Activated naive CD8-positive, alpha-beta T cell (primary cell): Measurements from ENCODE around the gene TAS1R3.
A peak's percentile ranks its signal among the peaks of the same experiment; 100 is the strongest.

Experiments
- H3K27ac Mint-ChIP-seq: one replicate; pipeline ENCODE4 v1.8.0; 2021; ENCODE audit warnings: mixed read lengths
- H3K27me3 Mint-ChIP-seq: one replicate; pipeline ENCODE4 v1.8.0; 2021; ENCODE audit warnings: mixed read lengths
- H3K36me3 Mint-ChIP-seq: one replicate; pipeline ENCODE4 v1.8.0; 2021; ENCODE audit warnings: mixed read lengths
- H3K4me1 Mint-ChIP-seq: one replicate; pipeline ENCODE4 v1.8.0; 2021; ENCODE audit warnings: low read depth, mixed read lengths
- H3K4me3 Mint-ChIP-seq: one replicate; pipeline ENCODE4 v1.8.0; 2021; ENCODE audit warnings: mild to moderate bottlenecking, mixed read lengths
- H3K9me3 Mint-ChIP-seq: one replicate; pipeline ENCODE4 v1.8.0; 2021; ENCODE audit warnings: low read depth, mixed read lengths

Gene TAS1R3

DNA sequence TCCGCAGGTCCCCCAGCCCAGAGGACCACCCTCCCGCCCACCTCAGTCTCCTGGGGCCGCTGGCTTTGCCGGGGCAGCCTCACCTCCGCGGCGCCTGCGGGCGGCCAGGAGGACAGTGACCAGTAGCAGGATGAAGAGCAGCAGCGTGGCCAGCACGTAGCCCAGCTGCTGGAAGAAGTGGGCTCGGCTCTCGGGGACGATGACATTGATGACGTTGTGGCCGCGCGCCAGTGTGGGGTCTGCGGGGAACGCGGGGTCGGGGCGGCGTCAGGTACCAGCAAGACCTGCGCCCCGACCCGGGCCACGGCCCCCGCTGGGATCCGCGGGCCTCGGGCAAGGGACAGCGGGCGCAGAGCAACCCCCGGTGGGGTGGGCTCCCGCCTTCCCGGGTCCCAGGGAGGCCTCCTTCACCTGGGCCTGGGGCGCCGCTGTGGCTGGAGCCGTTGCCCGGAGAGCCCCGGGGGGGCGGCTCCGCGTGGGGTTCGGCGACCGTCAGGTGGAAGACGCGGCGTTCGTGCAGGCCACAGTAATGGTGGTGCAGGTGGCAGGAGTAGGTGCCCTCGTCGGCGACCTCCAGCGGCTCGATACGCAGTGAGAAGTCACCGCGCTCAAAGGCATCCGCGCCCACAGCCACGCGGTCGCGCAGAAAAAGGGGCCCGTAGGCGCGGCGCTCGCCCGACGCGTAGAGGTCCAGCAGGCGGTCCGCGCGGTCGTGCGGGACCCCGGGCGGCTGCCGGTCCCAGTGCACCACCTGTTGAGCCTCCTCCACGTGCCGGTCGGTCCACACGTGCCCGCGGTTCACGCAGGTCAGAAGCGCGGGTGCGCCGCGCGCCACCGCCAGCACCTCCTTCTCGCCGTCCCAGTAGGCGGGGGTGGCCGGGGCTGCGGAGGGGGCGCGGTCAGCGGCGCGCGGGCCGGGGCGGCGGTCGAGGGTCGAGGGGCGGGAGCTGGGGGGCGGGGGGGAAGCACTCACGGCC is 23.5 kb downstream of the TAS1R3 start:
- H3K4me1 Mint-ChIP-seq, result peaks cover 21% of the 10 kb centered on the region
- no peaks in the 10 kb centered on the region for H3K9me3 Mint-ChIP-seq
- peaks cover 2% of the 10 kb centered on the region for H3K27me3 Mint-ChIP-seq
- no peak overlapping the region for H3K27ac Mint-ChIP-seq
- H3K4me3 Mint-ChIP-seq, result peak overlapping the region; percentile 65
- H3K36me3 Mint-ChIP-seq, result no peaks in the 10 kb centered on the region

DNA sequence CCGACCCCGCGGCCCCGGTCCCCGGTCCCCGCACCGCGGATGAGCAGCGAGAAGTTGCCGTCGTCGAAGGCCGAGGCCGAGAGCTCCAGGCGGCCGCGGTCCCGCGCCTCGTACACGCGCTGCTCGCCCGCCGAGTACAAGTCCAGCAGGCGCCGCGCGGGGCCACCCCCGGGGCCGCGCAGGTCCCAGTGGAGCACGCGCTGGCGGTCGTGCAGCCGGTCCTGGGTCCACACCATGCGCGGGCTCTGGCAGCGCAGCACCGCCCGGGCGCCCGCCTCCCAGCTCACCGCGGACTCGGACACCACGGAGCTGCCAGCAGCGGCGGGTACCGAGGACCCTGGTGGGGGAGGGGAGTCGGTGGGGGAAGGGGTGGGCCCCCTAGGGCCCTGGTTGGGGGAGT is 24.3 kb downstream of the TAS1R3 start:
- peaks cover 24% of the 10 kb centered on the region for H3K4me1 Mint-ChIP-seq
- H3K36me3 Mint-ChIP-seq, result no peaks in the 10 kb centered on the region
- no peaks in the 10 kb centered on the region for H3K9me3 Mint-ChIP-seq
- no peak overlapping the region for H3K27ac Mint-ChIP-seq
- H3K4me3 Mint-ChIP-seq, result no peak overlapping the region
- peaks cover 2% of the 10 kb centered on the region for H3K27me3 Mint-ChIP-seq

DNA sequence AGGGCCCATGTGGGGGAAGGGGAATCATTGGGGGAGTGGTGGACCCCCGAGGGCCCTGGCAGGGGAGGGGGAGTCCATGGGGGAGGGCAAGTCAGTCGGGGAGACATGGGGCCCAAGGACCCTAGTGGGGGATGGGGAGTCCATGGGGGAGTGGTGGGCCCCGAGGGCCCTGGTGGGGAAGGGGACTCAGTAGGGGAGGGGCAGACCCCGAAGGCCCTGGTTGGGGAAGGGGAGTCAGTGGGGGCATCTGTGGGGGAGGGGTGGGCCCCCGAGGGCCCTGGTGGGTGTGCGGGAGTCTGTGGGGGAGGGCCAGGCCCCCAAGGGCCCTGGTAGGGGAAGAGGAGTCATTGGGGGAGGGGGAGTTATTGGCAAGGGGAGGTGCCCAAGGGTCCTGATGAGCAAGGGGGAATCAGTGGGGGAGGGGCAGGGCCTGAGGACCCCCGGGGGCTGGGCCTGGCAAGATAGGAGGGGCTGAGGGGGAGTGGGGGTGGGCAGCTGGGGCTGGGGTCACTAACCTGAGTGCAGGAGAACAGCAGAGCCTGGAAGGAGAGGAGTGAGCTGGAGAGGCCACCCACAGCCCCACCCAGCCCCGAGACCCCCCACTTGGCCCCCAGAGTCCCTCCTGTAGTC is 25.2 kb downstream of the TAS1R3 start:
- Mint-ChIP-seq H3K9me3 (no peaks in the 10 kb centered on the region), H3K36me3 (no peaks in the 10 kb centered on the region), H3K27ac (no peak overlapping the region), H3K4me1 (peaks cover 29% of the 10 kb centered on the region), H3K4me3 (no peak overlapping the region), H3K27me3 (peaks cover 2% of the 10 kb centered on the region)

DNA sequence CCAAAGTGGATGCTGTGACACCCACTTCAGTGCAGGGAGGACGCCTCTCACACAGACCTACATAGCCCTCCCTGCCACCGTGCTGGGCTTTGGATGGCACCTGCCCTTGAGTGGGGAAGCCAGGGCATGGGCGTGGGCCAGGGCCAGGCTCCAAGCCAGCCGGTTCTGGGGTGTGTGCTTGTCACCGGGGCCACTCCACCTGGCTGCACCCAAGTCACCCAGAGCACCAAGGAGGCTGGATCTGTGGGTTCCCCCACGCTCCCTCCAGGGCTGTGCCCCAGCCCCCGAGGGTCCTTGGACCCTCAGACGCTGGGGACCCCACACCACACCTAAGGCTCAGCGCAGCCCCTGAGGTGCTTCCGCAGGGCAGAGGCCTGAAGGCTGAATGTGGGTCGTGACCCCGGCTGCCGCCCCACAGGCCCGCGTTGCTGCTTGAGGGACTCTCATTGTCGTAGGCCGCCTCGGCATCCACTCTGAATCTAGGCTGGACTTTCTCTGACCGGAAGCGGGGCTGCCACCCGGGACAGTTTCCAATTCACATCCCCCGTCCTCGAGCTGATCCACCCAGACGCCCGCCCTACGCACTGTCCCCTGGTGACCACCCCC is 25.8 kb downstream of the TAS1R3 start:
- H3K36me3 Mint-ChIP-seq, result no peaks in the 10 kb centered on the region
- no peak overlapping the region for H3K4me3 Mint-ChIP-seq
- peaks cover 2% of the 10 kb centered on the region for H3K27me3 Mint-ChIP-seq
- no peak overlapping the region for H3K27ac Mint-ChIP-seq
- peaks cover 29% of the 10 kb centered on the region for H3K4me1 Mint-ChIP-seq
- H3K9me3 Mint-ChIP-seq, result no peaks in the 10 kb centered on the region

- Mint-ChIP-seq H3K4me1 (peaks cover 22% of the 10 kb centered on the region), H3K27me3 (no peaks in the 10 kb centered on the region), H3K4me3 (no peak overlapping the region), H3K9me3 (no peaks in the 10 kb centered on the region), H3K36me3 (no peaks in the 10 kb centered on the region), H3K27ac (no peak overlapping the region)
These were observed 26.9 kb downstream of the TAS1R3 start for GRCh38 chr1:1357871-1358432.

- no peaks in the 10 kb centered on the region for H3K36me3 Mint-ChIP-seq
- peaks cover 22% of the 10 kb centered on the region for H3K4me1 Mint-ChIP-seq
- no peaks in the 10 kb centered on the region for H3K9me3 Mint-ChIP-seq
- H3K27ac Mint-ChIP-seq, result no peak within 1 kb of the TSS
- no peaks in the 10 kb centered on the region for H3K27me3 Mint-ChIP-seq
- peak within 1 kb of the TSS; percentile 40 for H3K4me3 Mint-ChIP-seq
These were observed 27.6 kb downstream of the TAS1R3 start, which contains the start of gene MXRA8 for GRCh38 chr1:1358433-1359271. Gene MXRA8, minus strand, starts transcription at chr1:1358555. Its CDS starts 51 bp downstream, at chr1:1358504.

GRCh38 chr1:1359308-1359663 is 28.2 kb downstream of the TAS1R3 start:
- Mint-ChIP-seq H3K27me3 (no peaks in the 10 kb centered on the region), H3K4me3 (peak overlapping the region; percentile 40), H3K36me3 (no peaks in the 10 kb centered on the region), H3K9me3 (no peaks in the 10 kb centered on the region), H3K4me1 (peaks cover 22% of the 10 kb centered on the region), H3K27ac (no peak overlapping the region)

DNA sequence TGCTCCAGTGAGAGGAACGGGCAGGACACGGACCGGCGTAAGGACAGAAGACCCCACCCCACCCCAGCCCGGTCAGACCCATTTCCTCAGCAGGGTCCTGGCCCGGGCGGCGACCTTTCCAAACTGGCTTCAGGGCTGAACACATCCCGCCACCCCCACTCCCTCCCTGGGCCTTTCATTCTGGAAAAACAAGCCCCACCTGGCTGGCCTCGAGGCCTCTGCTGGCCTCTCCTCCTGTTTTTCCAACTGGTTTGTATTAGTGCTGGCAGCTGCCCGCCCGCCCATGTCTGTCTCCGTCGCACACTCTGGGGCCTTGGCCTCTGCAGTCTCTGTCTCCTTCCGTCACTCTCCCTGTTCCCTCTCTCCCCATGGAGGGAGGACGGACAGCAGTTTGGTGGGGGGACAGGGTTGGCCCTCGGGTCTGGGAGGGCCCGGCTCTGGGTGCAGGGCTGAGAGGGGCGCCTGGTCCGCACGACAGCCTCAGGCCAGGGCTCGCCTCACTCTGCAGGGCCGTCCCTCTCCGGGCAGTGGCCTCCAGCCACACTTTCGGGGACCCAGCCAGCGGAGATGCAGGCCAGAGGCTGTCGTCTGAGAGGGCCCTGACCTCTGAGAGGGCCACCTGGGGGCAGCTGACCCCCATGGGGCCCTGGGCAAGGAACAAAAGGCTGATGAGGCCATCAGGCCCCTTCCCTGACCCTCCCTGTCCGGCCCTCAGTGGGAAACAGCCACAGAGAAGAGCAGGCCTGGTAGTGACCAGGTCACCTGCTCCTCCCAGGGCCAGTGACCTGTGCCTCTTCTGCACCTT is 28.8 kb downstream of the TAS1R3 start:
- no peaks in the 10 kb centered on the region for H3K27me3 Mint-ChIP-seq
- no peaks in the 10 kb centered on the region for H3K9me3 Mint-ChIP-seq
- no peak overlapping the region for H3K27ac Mint-ChIP-seq
- no peaks in the 10 kb centered on the region for H3K36me3 Mint-ChIP-seq
- no peak overlapping the region for H3K4me3 Mint-ChIP-seq
- peaks cover 22% of the 10 kb centered on the region for H3K4me1 Mint-ChIP-seq

DNA sequence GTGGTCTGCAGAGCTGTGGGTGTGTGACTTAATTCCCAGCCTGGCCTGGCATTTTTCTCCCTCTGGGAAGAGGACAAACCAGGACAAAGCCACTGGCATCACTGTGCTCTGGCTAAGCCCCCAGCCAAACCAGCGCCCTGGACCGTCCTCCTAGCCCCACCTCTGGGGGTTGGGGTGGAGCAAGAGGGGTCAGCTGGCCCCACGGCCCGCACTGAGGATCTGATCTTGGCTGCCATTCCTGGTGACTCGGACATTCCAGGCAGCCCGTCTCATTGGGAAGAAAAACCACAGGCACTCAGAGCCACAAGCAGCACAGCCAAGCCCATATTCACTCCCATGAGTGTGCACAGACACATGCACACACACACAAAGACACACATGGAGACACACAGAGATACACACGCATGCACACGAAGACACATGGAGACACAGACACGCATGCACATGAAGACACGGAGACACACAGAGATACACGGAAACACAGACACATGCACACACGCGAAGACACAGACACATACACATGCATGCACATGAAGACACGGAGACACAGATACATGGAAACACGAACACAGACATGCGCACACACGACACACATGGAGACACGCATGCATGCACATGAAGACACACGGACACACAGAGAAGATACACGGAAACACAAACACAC is 29.6 kb downstream of the TAS1R3 start:
- Mint-ChIP-seq H3K4me3 (no peak overlapping the region), H3K27ac (no peak overlapping the region), H3K36me3 (no peaks in the 10 kb centered on the region)

GRCh38 chr1:1361233-1361981 is 30.3 kb downstream of the TAS1R3 start:
- peaks cover 22% of the 10 kb centered on the region for H3K4me1 Mint-ChIP-seq
- H3K27ac Mint-ChIP-seq, result no peak overlapping the region
- no peaks in the 10 kb centered on the region for H3K9me3 Mint-ChIP-seq
- H3K27me3 Mint-ChIP-seq, result no peaks in the 10 kb centered on the region
- H3K4me3 Mint-ChIP-seq, result no peak overlapping the region
- no peaks in the 10 kb centered on the region for H3K36me3 Mint-ChIP-seq

More for the DNA sequence above, 29.6 kb downstream of the TAS1R3 start:
- H3K9me3 Mint-ChIP-seq, result no peaks in the 10 kb centered on the region
- H3K4me1 Mint-ChIP-seq, result peaks cover 22% of the 10 kb centered on the region
- no peaks in the 10 kb centered on the region for H3K27me3 Mint-ChIP-seq

GRCh38 chr1:1361982-1362423 is 30.9 kb downstream of the TAS1R3 start:
- Mint-ChIP-seq H3K4me3 (no peak overlapping the region), H3K4me1 (peaks cover 22% of the 10 kb centered on the region), H3K36me3 (no peaks in the 10 kb centered on the region), H3K27ac (peak overlapping the region; percentile 28), H3K9me3 (no peaks in the 10 kb centered on the region), H3K27me3 (no peaks in the 10 kb centered on the region)

DNA sequence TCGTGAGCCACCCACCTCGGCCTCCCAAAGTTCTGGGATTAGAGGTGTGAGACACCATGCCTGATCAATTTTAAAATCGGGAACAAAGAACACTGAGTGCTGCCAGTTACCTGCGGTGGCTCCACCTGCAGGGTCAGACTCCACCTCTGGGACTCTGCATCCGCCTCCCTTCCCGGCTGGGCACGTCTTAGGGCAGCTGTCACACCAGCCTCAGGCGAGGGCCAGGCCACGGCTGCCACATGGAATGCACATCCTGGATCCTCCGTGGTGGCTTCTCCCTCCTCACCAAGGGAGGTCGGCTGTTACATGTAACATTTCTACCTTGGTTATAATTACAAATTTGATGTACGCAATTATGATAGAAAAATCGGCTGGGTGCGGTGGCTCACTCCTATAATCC is 33.2 kb downstream of the TAS1R3 start:
- H3K4me1 Mint-ChIP-seq, result peaks cover 10% of the 10 kb centered on the region
- no peak overlapping the region for H3K4me3 Mint-ChIP-seq
- no peaks in the 10 kb centered on the region for H3K9me3 Mint-ChIP-seq
- H3K27me3 Mint-ChIP-seq, result no peaks in the 10 kb centered on the region
- no peak overlapping the region for H3K27ac Mint-ChIP-seq
- H3K36me3 Mint-ChIP-seq, result no peaks in the 10 kb centered on the region
